ENCODE results near the gene CBX1. TPM values are rescaled to one million over a fixed set of nuclear protein-coding genes. Genes with fewer than 3 reads are reported as not detected.

The CBX1 gene
- total RNA-seq, 2 experiments from 2014 or later: 58.6 to 66.0 TPM

- peaks cover 62% of the 10 kb centered on the region for H3K4me1 Mint-ChIP-seq
- H3K4me3 Mint-ChIP-seq: no peak overlapping the region
These were observed 48.1 kb downstream of the CBX1 start for GRCh38 chr17:48052956-48053757.

GRCh38 chr17:48051706-48052486 lies 49.4 kb downstream of the CBX1 start:
- ChIA-PET POLR2A (interaction anchor here (0.7 to 1.3 kb wide), 3 partner anchors 8 to 30 kb away, joined by 3 to 6 read pairs (median 3); no protein-coding TSS in a partner anchor), CTCF (interaction anchor here (0.6 to 1.3 kb wide), 5 partner anchors 17 to 203 kb away, joined by 3 to 8 read pairs (median 4); no protein-coding TSS in a partner anchor)
- DNase-seq: no peak
- ATAC-seq: no peak
- peak overlapping the region; percentile 70 for H3K27ac Mint-ChIP-seq
- H3K36me3 Mint-ChIP-seq (ENCODE audit: low read depth): peaks cover 61% of the 10 kb centered on the region
- intact Hi-C loops (cut with DNase I, micrococcal nuclease): no loop called here
- H3K4me3 Mint-ChIP-seq: peak overlapping the region; percentile 22
- no peaks in the 10 kb centered on the region for H3K9me3 Mint-ChIP-seq (ENCODE audit: low read depth)
- no peaks in the 10 kb centered on the region for H3K27me3 Mint-ChIP-seq
- H3K4me1 Mint-ChIP-seq: peaks cover 62% of the 10 kb centered on the region

More at GRCh38 chr17:48052956-48053757, 48.1 kb downstream of the CBX1 start:
- Mint-ChIP-seq H3K27ac (peak overlapping the region; percentile 76), H3K9me3 (ENCODE audit: low read depth) (no peaks in the 10 kb centered on the region), H3K27me3 (no peaks in the 10 kb centered on the region), H3K36me3 (ENCODE audit: low read depth) (peaks cover 74% of the 10 kb centered on the region)
- POLR2A ChIA-PET: interaction anchor here (0.7 to 1.3 kb wide), 3 partner anchors 8 to 29 kb away, joined by 3 to 6 read pairs (median 3); no protein-coding TSS in a partner anchor
- CTCF ChIA-PET: interaction anchor here (0.5 to 1.3 kb wide), 6 partner anchors 17 to 204 kb away, joined by 3 to 8 read pairs (median 3); no protein-coding TSS in a partner anchor
- intact Hi-C loops (cut with DNase I, micrococcal nuclease): no loop called here
- peak; percentile 33 for DNase-seq
- ATAC-seq: no peak

GRCh38 chr17:48051283-48051682 lies 50.0 kb downstream of the CBX1 start:
- H3K4me1 Mint-ChIP-seq: peaks cover 62% of the 10 kb centered on the region

GRCh38 chr17:48048384-48049126 lies 52.7 kb downstream of the CBX1 start:
- peaks cover 41% of the 10 kb centered on the region for H3K36me3 Mint-ChIP-seq (ENCODE audit: low read depth)
- H3K4me3 Mint-ChIP-seq: peak overlapping the region; percentile 88
- peaks cover 51% of the 10 kb centered on the region for H3K4me1 Mint-ChIP-seq
- ChIA-PET POLR2A (interaction anchor here (0.6 to 3.0 kb wide), 6 partner anchors 10 to 33 kb away, joined by 3 to 11 read pairs (median 5); no protein-coding TSS in a partner anchor), CTCF (interaction anchor here (0.5 to 5.3 kb wide), 18 partner anchors 10 to 573 kb away, joined by 3 to 42 read pairs (median 5); partner anchors contain the start of genes CBX1 and SNX11)
- intact Hi-C loops (cut with DNase I, micrococcal nuclease): loop anchor here (1.0 to 2.0 kb wide), 10 partner anchors 23 to 1144 kb away; partner anchors contain the start of genes CBX1 (in 2 of the 2), SNX11 (in 2 of the 2), CDK5RAP3 (in 1 of the 2) and KPNB1 (in 1 of the 2)
- peak; percentile 65 for DNase-seq
- no peaks in the 10 kb centered on the region for H3K27me3 Mint-ChIP-seq
- H3K27ac Mint-ChIP-seq: peak overlapping the region; percentile 94
- H3K9me3 Mint-ChIP-seq (ENCODE audit: low read depth): no peaks in the 10 kb centered on the region
- peak; percentile 17 for ATAC-seq

More at GRCh38 chr17:48051283-48051682, 50.0 kb downstream of the CBX1 start:
- DNase-seq: no peak
- Mint-ChIP-seq H3K27me3 (no peaks in the 10 kb centered on the region), H3K4me3 (peak overlapping the region; percentile 22), H3K27ac (peak overlapping the region; percentile 70), H3K36me3 (ENCODE audit: low read depth) (peaks cover 55% of the 10 kb centered on the region), H3K9me3 (ENCODE audit: low read depth) (no peaks in the 10 kb centered on the region)
- POLR2A ChIA-PET: no interaction called here
- ATAC-seq: no peak
- intact Hi-C loops (cut with DNase I, micrococcal nuclease): no loop called here
- CTCF ChIA-PET: no interaction called here

GRCh38 chr17:48047741-48048383 lies 53.4 kb downstream of the CBX1 start, which contains the start of gene NFE2L1:
Gene NFE2L1 (plus strand): TSS chr17:48048359. CDS start chr17:48051119, 2,760 bp downstream.
- peak within 1 kb of the TSS; percentile 96 for H3K27ac Mint-ChIP-seq
- H3K27me3 Mint-ChIP-seq: no peaks in the 10 kb centered on the region
- peaks cover 38% of the 10 kb centered on the region for H3K36me3 Mint-ChIP-seq (ENCODE audit: low read depth)
- peaks cover 45% of the 10 kb centered on the region for H3K4me1 Mint-ChIP-seq
- POLR2A ChIA-PET: interaction anchor here (0.6 to 3.0 kb wide), 7 partner anchors 11 to 384 kb away, joined by 3 to 11 read pairs (median 4); no protein-coding TSS in a partner anchor
- intact Hi-C loops (cut with DNase I, micrococcal nuclease): loop anchor here (1.0 to 2.0 kb wide), 11 partner anchors 11 to 1144 kb away; partner anchors contain the start of genes CBX1 (in 2 of the 2), SNX11 (in 2 of the 2), CDK5RAP3 (in 1 of the 2) and COPZ2 (in 1 of the 2)
- ATAC-seq (peak; percentile 97), DNase-seq (peak; percentile 99)
- CTCF ChIA-PET: interaction anchor here (0.5 to 5.3 kb wide), 16 partner anchors 8 to 1340 kb away, joined by 3 to 42 read pairs (median 4); partner anchors contain the start of genes CBX1, PNPO and SNX11
- H3K9me3 Mint-ChIP-seq (ENCODE audit: low read depth): no peaks in the 10 kb centered on the region
- peak within 1 kb of the TSS; percentile 88 for H3K4me3 Mint-ChIP-seq

GRCh38 chr17:48047113-48047740 lies 54.1 kb downstream of the CBX1 start:
- H3K27ac Mint-ChIP-seq: peak overlapping the region; percentile 96
- ATAC-seq (no peak), DNase-seq (no peak)
- H3K36me3 Mint-ChIP-seq (ENCODE audit: low read depth): peaks cover 33% of the 10 kb centered on the region
- peaks cover 39% of the 10 kb centered on the region for H3K4me1 Mint-ChIP-seq
- no peaks in the 10 kb centered on the region for H3K9me3 Mint-ChIP-seq (ENCODE audit: low read depth)
- peak overlapping the region; percentile 88 for H3K4me3 Mint-ChIP-seq
- CTCF ChIA-PET: interaction anchor here (0.6 to 5.3 kb wide), 12 partner anchors 8 to 1340 kb away, joined by 3 to 42 read pairs (median 6); partner anchors contain the start of genes CBX1, COPZ2, PNPO and SNX11
- POLR2A ChIA-PET: interaction anchor here (0.6 to 3.0 kb wide), 5 partner anchors 9 to 385 kb away, joined by 3 to 11 read pairs (median 4); no protein-coding TSS in a partner anchor
- intact Hi-C loops (cut with DNase I, micrococcal nuclease): loop anchor here in 1 of 2 experiments (1.0 kb wide), 1 partner anchor 10 kb away; the partner anchor contains the start of gene COPZ2
- H3K27me3 Mint-ChIP-seq: no peaks in the 10 kb centered on the region

- Mint-ChIP-seq H3K27me3 (no peaks in the 10 kb centered on the region), H3K9me3 (ENCODE audit: low read depth) (no peaks in the 10 kb centered on the region), H3K4me3 (peak overlapping the region; percentile 88), H3K36me3 (ENCODE audit: low read depth) (peaks cover 24% of the 10 kb centered on the region), H3K27ac (peak overlapping the region; percentile 96), H3K4me1 (peaks cover 30% of the 10 kb centered on the region)
- no peak for ATAC-seq
- POLR2A ChIA-PET: interaction anchor here (0.6 kb wide), 1 partner anchor 605 kb away, joined by 6 read pairs; no protein-coding TSS in a partner anchor
- no peak for DNase-seq
- intact Hi-C loops (cut with DNase I, micrococcal nuclease): no loop called here
- CTCF ChIA-PET: interaction anchor here (1.0 to 5.3 kb wide), 4 partner anchors 8 to 100 kb away, joined by 3 to 42 read pairs (median 20); partner anchors contain the start of gene COPZ2
These were observed 55.0 kb downstream of the CBX1 start for GRCh38 chr17:48046296-48046695.

- Mint-ChIP-seq H3K27me3 (no peaks in the 10 kb centered on the region), H3K4me3 (peak overlapping the region; percentile 88), H3K4me1 (peaks cover 22% of the 10 kb centered on the region), H3K9me3 (ENCODE audit: low read depth) (no peaks in the 10 kb centered on the region), H3K36me3 (ENCODE audit: low read depth) (peaks cover 16% of the 10 kb centered on the region), H3K27ac (no peak overlapping the region)
- intact Hi-C loops (cut with DNase I, micrococcal nuclease): no loop called here
- CTCF ChIA-PET: interaction anchor here (1.0 to 5.3 kb wide), 3 partner anchors 19 to 99 kb away, joined by 3 to 42 read pairs (median 37); no protein-coding TSS in a partner anchor
- no peak for ATAC-seq
- DNase-seq: no peak
- POLR2A ChIA-PET: interaction anchor here (0.6 kb wide), 1 partner anchor 606 kb away, joined by 6 read pairs; no protein-coding TSS in a partner anchor
These were observed 55.8 kb downstream of the CBX1 start for GRCh38 chr17:48045316-48046001.

DNA sequence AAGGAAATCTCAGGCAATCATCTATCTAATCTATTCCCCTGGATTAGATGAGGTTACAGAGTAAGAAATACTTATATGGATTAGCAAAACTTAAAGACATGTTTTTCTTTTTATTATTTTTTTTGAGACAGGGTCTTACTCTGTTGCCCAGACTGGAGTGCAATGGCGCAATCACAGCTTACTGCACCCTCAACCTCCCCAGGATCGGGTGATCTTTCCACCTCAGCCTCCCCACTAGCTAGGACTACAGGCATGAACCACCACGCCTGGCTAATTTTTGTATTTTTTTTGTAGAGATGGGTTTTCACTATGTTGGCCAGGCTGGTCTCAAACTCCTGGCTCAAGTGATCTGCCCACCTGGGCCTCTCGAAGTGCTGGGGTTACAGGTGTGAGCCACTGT lies 56.4 kb downstream of the CBX1 start:
- intact Hi-C loops (cut with DNase I, micrococcal nuclease): no loop called here
- no peaks in the 10 kb centered on the region for H3K9me3 Mint-ChIP-seq (ENCODE audit: low read depth)
- no peak overlapping the region for H3K4me3 Mint-ChIP-seq
- DNase-seq: no peak
- H3K27ac Mint-ChIP-seq: no peak overlapping the region
- H3K27me3 Mint-ChIP-seq: no peaks in the 10 kb centered on the region
- POLR2A ChIA-PET: no interaction called here
- H3K4me1 Mint-ChIP-seq: peaks cover 16% of the 10 kb centered on the region
- ATAC-seq: no peak
- peaks cover 11% of the 10 kb centered on the region for H3K36me3 Mint-ChIP-seq (ENCODE audit: low read depth)
- CTCF ChIA-PET: interaction anchor here (0.6 to 4.5 kb wide), 6 partner anchors 9 to 386 kb away, joined by 3 to 37 read pairs (median 4); no protein-coding TSS in a partner anchor

All from activated CD4-positive, alpha-beta T cell treated with anti-CD3 and anti-CD28 coated beads for 36 hours (primary cell).